SU-DHL-6 (cell line): ENCODE data around the gene FAM3B.

Experiments
- EZH2phosphoT487 ChIP-seq: fragments of 200-600 bp; sonication (generic), shearing (Covaris generic); conservative IDR thresholded peaks from 2 replicates; pipeline ENCODE4 v1.6.1; 2018; ENCODE audit warnings: mild to moderate bottlenecking, antibody characterized with exemption, low read length, moderate library complexity, mixed read lengths
- TF ChIP-seq, protein P1 (sequence below): fragments of 200-600 bp; sonication (generic); IDR thresholded peaks from one replicate; pipeline ENCODE4 v1.5.1; 2017; ENCODE audit warnings: antibody characterized with exemption, mild to moderate bottlenecking, low read length, moderate library complexity; ENCODE audit not compliant: insufficient read depth, poor library complexity, severe bottlenecking

GRCh38 chr21:41375875-41376274, 59.3 kb downstream of the FAM3B start:
- TF ChIP-seq, protein P1, sequence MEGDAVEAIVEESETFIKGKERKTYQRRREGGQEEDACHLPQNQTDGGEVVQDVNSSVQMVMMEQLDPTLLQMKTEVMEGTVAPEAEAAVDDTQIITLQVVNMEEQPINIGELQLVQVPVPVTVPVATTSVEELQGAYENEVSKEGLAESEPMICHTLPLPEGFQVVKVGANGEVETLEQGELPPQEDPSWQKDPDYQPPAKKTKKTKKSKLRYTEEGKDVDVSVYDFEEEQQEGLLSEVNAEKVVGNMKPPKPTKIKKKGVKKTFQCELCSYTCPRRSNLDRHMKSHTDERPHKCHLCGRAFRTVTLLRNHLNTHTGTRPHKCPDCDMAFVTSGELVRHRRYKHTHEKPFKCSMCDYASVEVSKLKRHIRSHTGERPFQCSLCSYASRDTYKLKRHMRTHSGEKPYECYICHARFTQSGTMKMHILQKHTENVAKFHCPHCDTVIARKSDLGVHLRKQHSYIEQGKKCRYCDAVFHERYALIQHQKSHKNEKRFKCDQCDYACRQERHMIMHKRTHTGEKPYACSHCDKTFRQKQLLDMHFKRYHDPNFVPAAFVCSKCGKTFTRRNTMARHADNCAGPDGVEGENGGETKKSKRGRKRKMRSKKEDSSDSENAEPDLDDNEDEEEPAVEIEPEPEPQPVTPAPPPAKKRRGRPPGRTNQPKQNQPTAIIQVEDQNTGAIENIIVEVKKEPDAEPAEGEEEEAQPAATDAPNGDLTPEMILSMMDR: no peak
- TF ChIP-seq EZH2phosphoT487: no peak
